Central memory CD8-positive, alpha-beta T cell (primary cell): Measurements from ENCODE around the gene RRM2.

Source experiments
- ATAC-seq: fragments of 150-1000 bp; cut with Tn5 transposase; replicated peaks from 2 replicates; pipeline ENCODE4 v1.10.0; 2022; ENCODE audit warnings: mild to moderate bottlenecking, moderate FRiP score, moderate number of reproducible peaks; ENCODE audit not compliant: poor library complexity, severe bottlenecking; ENCODE audit errors: extremely low read depth
- DNase-seq, 2 donors: peaks; one replicate each; pipeline ENCODE4 v3.0.0; 2021; ENCODE audit warnings: low spot score in 2 of 2
- H3K27ac Mint-ChIP-seq: one replicate; pipeline ENCODE4 v1.8.0; 2022; ENCODE audit warnings: low read depth, mild to moderate bottlenecking, moderate library complexity, mixed read lengths
- H3K27me3 Mint-ChIP-seq: one replicate; pipeline ENCODE4 v1.8.0; 2022; ENCODE audit warnings: mixed read lengths
- H3K36me3 Mint-ChIP-seq: one replicate; pipeline ENCODE4 v1.8.0; 2022; ENCODE audit warnings: mild to moderate bottlenecking, moderate library complexity, mixed read lengths; ENCODE audit not compliant: insufficient read depth
- H3K4me1 Mint-ChIP-seq: one replicate; pipeline ENCODE4 v1.8.0; 2022; ENCODE audit warnings: mixed read lengths
- H3K4me3 Mint-ChIP-seq: one replicate; pipeline ENCODE4 v1.8.0; 2022; ENCODE audit warnings: mild to moderate bottlenecking, moderate library complexity, mixed read lengths
- H3K9me3 Mint-ChIP-seq: one replicate; pipeline ENCODE4 v1.8.0; 2022; ENCODE audit warnings: mixed read lengths

Gene RRM2

DNA sequence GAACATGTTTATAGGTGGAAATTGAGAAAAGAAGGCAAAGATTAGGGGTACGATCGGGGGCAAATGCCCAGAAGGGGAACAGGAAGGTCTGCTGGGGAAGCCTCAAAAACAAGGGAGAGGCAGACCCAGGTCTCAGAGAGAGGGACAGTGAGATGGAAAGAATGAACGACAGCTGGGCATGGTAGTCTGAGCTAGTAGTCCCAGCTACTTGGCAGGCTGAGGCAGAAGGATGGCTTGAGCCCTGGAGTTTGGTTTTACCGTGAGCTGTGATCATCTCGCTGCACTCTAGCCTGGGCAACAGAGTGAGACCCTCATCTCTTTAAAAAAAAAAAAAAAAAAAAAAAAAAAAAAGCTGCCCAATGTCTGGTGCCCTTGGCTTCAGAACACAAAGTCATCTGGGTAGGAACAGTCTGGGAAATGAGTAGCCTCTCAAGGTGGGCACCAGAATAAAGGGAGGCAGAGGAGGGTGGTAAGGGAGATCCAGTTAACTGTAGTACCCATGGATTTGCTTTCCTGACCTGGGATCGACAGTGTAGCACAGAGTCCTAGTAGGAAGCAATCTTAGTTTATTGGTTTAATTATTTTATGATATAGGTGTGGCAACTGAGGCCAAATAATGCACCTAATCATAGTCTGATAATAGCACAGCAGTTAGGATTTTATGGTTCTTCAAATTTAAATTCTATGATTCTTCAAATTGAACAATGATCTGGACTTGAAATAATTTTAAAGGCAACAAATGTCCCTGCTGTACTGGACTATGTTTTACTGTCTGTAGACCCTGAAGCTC, 3.5 kb downstream of the RRM2 start:
- peak overlapping the region; percentile 49 for H3K27ac Mint-ChIP-seq
- H3K27me3 Mint-ChIP-seq: peaks cover 14% of the 10 kb centered on the region
- H3K4me3 Mint-ChIP-seq: peak overlapping the region; percentile 5
- H3K9me3 Mint-ChIP-seq: no peaks in the 10 kb centered on the region
- peaks cover 19% of the 10 kb centered on the region for H3K36me3 Mint-ChIP-seq
- H3K4me1 Mint-ChIP-seq: peaks cover 44% of the 10 kb centered on the region
- ATAC-seq (no peak), DNase-seq (no peak)

DNA sequence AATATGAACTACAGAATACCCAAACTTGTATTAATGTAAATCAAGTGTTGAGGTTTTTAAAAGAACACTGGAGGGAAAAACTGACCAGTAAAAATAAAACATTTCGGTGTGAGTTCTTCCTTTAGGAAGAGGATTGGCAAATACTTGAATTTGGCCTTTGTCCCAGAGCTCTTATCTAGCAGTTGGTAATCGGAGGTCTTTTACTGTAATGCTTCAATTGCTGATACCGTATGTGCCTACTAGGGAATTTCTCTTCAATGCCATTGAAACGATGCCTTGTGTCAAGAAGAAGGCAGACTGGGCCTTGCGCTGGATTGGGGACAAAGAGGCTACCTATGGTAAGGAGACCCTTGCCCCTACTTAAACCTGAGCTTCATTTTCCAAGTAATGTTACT, 4.1 kb downstream of the RRM2 start:
- no peak for ATAC-seq
- H3K27me3 Mint-ChIP-seq: peaks cover 14% of the 10 kb centered on the region
- no peak overlapping the region for H3K27ac Mint-ChIP-seq
- peaks cover 21% of the 10 kb centered on the region for H3K36me3 Mint-ChIP-seq
- no peak overlapping the region for H3K4me3 Mint-ChIP-seq
- H3K4me1 Mint-ChIP-seq: peaks cover 38% of the 10 kb centered on the region
- no peak for DNase-seq
- H3K9me3 Mint-ChIP-seq: no peaks in the 10 kb centered on the region

DNA sequence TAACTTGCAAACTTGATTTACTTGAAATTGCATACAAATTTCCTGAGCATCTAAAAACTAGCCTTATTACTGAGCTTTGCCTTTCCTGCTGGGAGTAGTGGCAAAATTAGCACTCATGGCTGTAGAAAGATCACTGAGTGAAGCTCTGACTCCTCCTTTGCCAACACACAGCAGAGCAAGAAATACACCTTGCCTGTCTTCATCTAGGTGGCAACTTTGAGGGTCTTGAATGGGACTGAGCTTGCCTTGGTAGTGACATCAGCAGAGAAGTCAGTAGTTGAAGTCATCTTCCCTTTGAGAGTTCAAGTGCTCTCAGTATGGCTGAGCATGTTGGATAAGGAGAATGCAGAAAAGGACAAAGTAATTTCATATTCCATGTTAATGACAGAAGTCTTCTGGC, 5.9 kb downstream of the RRM2 start:
- Mint-ChIP-seq H3K27me3 (peaks cover 11% of the 10 kb centered on the region), H3K36me3 (peaks cover 10% of the 10 kb centered on the region), H3K9me3 (no peaks in the 10 kb centered on the region), H3K4me3 (no peak overlapping the region), H3K4me1 (peaks cover 32% of the 10 kb centered on the region), H3K27ac (no peak overlapping the region)
- DNase-seq: no peak
- no peak for ATAC-seq

DNA sequence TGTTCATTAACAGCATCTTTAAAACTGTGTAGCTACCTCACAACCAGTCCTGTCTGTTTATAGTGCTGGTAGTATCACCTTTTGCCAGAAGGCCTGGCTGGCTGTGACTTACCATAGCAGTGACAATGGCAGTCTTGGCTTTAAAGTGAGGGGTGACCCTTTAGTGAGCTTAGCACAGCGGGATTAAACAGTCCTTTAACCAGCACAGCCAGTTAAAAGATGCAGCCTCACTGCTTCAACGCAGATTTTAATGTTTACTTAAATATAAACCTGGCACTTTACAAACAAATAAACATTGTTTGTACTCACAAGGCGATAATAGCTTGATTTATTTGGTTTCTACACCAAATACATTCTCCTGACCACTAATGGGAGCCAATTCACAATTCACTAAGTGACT, 7.0 kb downstream of the RRM2 start:
- DNase-seq (no peak), ATAC-seq (no peak)
- Mint-ChIP-seq H3K36me3 (peaks cover 6% of the 10 kb centered on the region), H3K4me3 (no peak overlapping the region), H3K4me1 (peaks cover 25% of the 10 kb centered on the region), H3K9me3 (no peaks in the 10 kb centered on the region), H3K27me3 (no peaks in the 10 kb centered on the region), H3K27ac (no peak overlapping the region)

DNA sequence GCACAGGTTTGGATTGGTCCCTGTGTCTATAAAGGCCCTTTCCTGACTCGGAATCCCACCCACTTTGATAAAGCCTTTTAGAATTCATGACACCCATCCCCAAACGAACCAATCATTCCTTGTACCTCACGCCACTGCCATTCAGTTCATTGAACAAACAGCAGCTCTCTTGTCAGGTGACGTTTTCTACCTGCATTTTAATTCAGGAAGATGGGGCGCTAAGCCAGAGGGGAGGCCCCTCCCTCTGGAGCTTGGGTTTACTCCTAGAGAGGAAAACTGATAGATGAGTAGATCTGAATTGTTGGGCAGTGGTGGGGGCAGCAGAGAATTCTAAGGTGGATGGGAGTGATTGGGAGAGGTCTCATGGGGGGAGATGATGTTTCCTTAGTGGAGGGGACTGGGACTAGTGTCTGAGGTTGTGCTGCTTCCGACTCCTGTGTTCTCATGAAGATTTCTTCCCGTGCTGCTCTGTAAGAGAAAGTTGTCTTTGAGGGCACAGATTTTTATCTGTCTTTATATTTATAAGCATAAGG, 9.6 kb downstream of the RRM2 start:
- peaks cover 4% of the 10 kb centered on the region for H3K36me3 Mint-ChIP-seq

DNA sequence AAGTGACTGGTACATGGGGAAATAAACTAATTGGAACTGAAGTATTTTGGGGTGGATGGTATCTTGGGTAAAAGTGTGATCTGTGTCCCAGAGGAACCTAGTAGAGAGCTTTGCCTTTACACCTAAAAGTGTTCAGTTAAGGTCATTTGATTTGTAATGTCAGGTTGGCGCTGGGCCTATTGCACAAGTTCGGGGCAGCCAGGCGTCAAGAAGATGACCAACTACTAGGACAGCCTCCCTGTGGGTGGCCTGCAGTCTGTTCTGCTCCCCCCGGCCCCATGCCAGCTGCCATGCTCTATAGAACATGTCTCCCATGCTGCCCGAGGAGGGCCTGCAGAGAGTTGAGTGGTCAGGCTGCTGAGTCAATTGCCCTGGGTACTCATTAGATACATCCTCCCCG, 10.1 kb downstream of the RRM2 start:
- no peak overlapping the region for H3K4me3 Mint-ChIP-seq
- peaks cover 13% of the 10 kb centered on the region for H3K4me1 Mint-ChIP-seq
- peak overlapping the region; percentile 35 for H3K27ac Mint-ChIP-seq
- ATAC-seq (no peak), DNase-seq (no peak)
- peaks cover 5% of the 10 kb centered on the region for H3K36me3 Mint-ChIP-seq
- no peaks in the 10 kb centered on the region for H3K27me3 Mint-ChIP-seq
- no peaks in the 10 kb centered on the region for H3K9me3 Mint-ChIP-seq

More for the DNA sequence above, 9.6 kb downstream of the RRM2 start:
- peaks cover 13% of the 10 kb centered on the region for H3K4me1 Mint-ChIP-seq
- H3K9me3 Mint-ChIP-seq: no peaks in the 10 kb centered on the region
- no peak overlapping the region for H3K4me3 Mint-ChIP-seq
- H3K27me3 Mint-ChIP-seq: no peaks in the 10 kb centered on the region
- peak overlapping the region; percentile 35 for H3K27ac Mint-ChIP-seq
- DNase-seq (no peak), ATAC-seq (no peak)

DNA sequence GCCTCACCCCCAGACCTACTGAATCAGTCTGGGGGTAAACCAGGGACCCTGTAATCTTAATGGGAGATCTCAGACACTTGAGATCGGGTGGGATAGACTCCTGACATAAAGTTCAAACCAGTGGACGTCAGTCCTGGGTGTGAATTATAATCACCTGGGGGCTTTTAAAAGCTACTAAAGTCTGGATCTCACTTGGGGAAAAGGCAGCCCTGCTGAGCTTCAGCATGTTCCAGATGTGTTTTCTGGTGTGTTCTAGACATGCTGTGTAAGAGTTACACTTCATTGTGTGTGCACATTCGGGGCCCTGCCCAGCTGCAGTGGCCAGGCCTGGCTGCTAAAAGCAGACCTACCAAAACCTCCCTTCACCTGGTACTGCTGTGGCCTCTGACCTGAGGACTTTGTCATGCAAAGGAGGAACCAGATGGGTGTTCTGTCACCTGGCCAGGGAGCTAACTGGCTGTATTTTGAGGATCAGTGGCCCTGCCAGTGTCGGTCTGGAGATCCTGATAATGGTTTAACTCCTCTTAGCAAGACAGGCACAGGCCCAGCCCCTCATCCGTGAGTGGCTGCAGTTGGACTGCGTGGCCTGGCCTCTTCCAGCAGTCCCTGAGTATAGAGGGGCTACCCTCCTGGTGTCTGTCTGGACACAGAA, 10.6 kb downstream of the RRM2 start:
- Mint-ChIP-seq H3K36me3 (peaks cover 5% of the 10 kb centered on the region), H3K27ac (no peak overlapping the region), H3K9me3 (no peaks in the 10 kb centered on the region), H3K4me3 (no peak overlapping the region), H3K27me3 (no peaks in the 10 kb centered on the region), H3K4me1 (peaks cover 10% of the 10 kb centered on the region)
- DNase-seq (no peak), ATAC-seq (no peak)

DNA sequence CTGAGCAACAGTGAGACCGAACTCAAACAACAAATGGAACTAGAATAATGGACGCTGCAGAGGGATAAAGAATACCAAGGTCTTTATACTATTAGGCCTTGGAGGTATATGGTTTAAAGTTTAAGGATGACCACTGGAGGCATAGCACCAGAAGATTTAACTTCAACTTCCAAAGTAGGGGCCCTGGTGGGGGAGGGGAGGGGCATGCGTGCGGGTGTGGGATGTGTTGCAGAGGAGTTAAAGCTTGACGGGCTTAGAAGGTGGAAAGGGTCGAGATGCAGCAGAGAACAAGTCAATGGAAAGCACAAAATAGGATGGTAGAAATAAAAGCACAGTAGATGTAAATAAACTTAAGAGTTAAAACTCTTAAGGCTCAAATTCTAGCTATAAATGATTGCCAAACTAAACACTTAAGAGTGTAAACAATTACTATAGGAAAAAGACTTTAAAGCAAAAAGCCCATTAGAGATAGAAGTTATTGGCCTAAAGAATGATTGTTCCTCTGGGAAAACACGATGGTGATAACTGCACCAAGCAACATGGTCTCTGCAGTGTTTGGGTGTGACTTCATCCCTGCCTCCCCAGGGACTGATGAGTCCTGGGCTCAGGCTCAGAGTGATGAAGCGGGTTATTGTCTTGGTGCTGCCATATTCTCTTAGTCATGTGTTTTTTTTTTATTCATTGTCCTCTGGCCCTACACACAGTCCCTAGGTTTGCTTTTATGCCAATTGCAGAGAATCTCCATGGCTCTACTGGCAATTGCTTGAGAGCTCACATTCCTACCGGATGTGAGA, 13.0 kb downstream of the RRM2 start:
- DNase-seq: no peak
- peak overlapping the region; percentile 50 for H3K27ac Mint-ChIP-seq
- no peaks in the 10 kb centered on the region for H3K9me3 Mint-ChIP-seq
- no peak for ATAC-seq
- H3K4me1 Mint-ChIP-seq: peaks cover 3% of the 10 kb centered on the region
- no peaks in the 10 kb centered on the region for H3K27me3 Mint-ChIP-seq
- H3K36me3 Mint-ChIP-seq: peaks cover 3% of the 10 kb centered on the region
- no peak overlapping the region for H3K4me3 Mint-ChIP-seq

DNA sequence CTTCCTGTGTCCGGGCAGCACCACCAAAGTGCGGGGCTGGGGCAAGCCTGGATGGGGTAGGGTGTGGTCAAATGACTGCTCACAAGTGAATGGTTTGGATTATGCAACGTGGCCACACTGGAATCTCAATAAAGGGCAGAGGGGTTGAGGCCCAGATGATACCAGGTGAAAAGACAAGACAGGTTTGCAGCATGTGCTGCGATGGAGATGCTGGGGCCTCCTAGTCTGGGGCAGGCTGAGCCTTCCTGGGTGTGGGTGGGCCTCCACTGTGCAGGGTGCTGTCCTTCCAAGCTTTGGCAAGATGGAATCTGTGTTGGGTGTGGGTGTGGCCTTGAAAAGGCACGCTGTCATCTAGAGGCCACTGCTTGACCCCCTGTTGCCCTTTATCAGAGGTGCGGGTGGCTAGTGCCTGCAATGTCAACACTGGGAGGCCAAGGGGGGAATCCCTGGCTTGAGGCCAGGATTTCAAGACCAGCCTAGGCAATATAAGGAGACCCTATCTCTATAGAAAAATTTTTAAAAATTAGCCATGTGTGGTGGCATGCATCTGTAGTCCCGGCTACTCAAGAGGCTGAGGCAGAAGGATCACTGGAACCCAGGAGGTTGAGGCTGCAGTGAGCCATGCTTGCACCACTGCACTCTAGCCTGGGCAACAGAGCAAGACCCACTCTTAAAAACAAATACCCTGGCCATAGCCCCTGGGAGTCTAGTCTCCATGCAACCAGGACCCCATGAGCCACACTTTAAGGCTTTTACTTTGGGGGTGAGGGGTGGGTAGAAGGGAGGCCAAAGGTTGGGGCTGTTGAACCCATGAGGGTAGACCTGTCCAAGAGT, 13.8 kb downstream of the RRM2 start:
- no peaks in the 10 kb centered on the region for H3K27me3 Mint-ChIP-seq
- ATAC-seq: no peak

DNA sequence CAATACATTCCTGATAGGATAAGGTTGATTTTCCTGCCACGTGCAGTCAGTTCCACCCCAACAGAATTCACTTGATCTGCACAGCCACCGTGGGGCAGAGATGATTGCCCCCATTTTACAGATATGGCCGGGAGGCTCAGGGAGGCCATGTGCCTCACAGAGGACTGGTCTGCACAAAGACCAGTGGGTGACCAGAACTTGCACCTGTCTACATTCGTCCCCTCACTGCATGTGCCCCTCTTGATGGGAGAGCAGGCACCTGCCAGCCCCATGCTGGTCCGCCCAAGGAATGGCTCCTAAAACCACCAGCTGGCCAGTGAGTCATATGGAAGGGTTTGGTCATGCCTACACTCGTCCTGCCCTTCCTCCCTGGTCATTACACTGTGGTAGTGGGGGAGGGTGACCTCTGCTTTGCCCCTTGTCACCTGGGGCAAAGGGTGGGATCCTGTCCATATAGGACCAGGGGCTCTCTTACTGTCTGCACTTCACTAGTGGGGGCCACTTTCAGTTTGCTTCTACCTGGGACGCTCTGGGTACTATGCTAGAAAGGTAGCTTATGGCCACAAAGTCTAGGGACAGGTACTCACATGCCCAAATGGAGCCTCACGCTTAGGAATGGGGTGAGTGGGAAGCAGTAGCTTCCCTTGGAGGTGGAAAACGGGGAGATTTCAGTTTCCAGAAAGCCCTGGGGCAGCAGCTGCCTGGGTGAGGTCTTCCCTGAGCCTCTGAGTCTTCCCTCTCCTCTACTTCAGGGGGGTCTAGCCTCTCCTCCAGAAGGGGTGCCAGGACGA, 14.7 kb downstream of the RRM2 start:
- ATAC-seq (no peak), DNase-seq (no peak)
- H3K27ac Mint-ChIP-seq: no peak overlapping the region

More for the DNA sequence above, 13.8 kb downstream of the RRM2 start:
- Mint-ChIP-seq H3K36me3 (peaks cover 3% of the 10 kb centered on the region), H3K4me3 (no peak overlapping the region), H3K27ac (peak overlapping the region; percentile 50), H3K4me1 (peaks cover 9% of the 10 kb centered on the region), H3K9me3 (no peaks in the 10 kb centered on the region)
- no peak for DNase-seq

DNA sequence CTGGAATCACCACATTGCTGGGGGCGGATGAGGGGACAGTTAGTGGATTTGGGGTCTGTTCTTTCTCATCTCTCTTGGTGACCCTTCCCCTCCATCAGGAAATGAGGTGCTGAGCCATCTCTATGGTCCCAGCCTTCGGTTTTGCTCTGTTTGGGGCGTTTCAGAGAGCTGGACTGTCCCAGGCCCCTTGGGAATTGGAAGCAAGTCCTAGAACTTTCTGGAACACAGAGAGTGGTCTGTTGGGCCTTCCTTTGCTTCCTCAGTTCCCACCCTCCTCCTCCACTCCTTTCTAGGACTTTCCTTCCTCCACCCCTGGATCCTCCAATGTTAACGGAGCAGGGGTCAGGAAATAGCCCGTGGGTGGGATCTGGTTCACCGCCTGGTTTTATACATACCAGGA, 17.0 kb downstream of the RRM2 start:
- peaks cover 4% of the 10 kb centered on the region for H3K36me3 Mint-ChIP-seq
- peaks cover 23% of the 10 kb centered on the region for H3K4me1 Mint-ChIP-seq
- no peaks in the 10 kb centered on the region for H3K9me3 Mint-ChIP-seq
- DNase-seq: no peak
- ATAC-seq: no peak
- no peak overlapping the region for H3K27ac Mint-ChIP-seq
- H3K4me3 Mint-ChIP-seq: no peak overlapping the region
- no peaks in the 10 kb centered on the region for H3K27me3 Mint-ChIP-seq

More for the DNA sequence above, 14.7 kb downstream of the RRM2 start:
- H3K4me1 Mint-ChIP-seq: peaks cover 18% of the 10 kb centered on the region
- H3K9me3 Mint-ChIP-seq: no peaks in the 10 kb centered on the region
- no peak overlapping the region for H3K4me3 Mint-ChIP-seq
- H3K36me3 Mint-ChIP-seq: peaks cover 3% of the 10 kb centered on the region
- H3K27me3 Mint-ChIP-seq: no peaks in the 10 kb centered on the region
